Karpas-422 (cell line): ENCODE results near the gene ATP2A2. TPM values are rescaled to one million over a fixed set of nuclear protein-coding genes. Genes with fewer than 3 reads are reported as not detected.
A peak's percentile ranks its signal among the peaks of the same experiment; 100 is the strongest.

Experiments used
- DNase-seq: peaks from one replicate; pipeline ENCODE4 v3.0.0-alpha.2; 2015
- H2AFZ ChIP-seq: fragments of 200-600 bp; sonication (generic); 2 replicates; pipeline ENCODE4 v1.6.1; 2014; ENCODE audit warnings: antibody characterized with exemption, low read length, mixed read lengths
- H3K27ac ChIP-seq: fragments of 200-600 bp; sonication (generic); 2 replicates; pipeline ENCODE4 v1.5.1; 2014; ENCODE audit warnings: mild to moderate bottlenecking, low read length, moderate library complexity
- H3K27me3 ChIP-seq: fragments of 200-600 bp; sonication (generic); 2 replicates; pipeline ENCODE4 v1.6.1; 2014; ENCODE audit warnings: low read length, mixed read lengths
- H3K36me3 ChIP-seq: fragments of 200-600 bp; sonication (generic); 2 replicates; pipeline ENCODE4 v1.6.1; 2014; ENCODE audit warnings: low read length, mixed read lengths; ENCODE audit not compliant: insufficient read depth
- H3K4me1 ChIP-seq: fragments of 200-600 bp; sonication (generic); 2 replicates; pipeline ENCODE4 v1.6.1; 2014; ENCODE audit warnings: mild to moderate bottlenecking, low read length, mixed read lengths
- H3K4me2 ChIP-seq: fragments of 200-600 bp; sonication (generic); 2 replicates; pipeline ENCODE4 v1.6.1; 2014; ENCODE audit warnings: low read length, low read depth, mild to moderate bottlenecking; ENCODE audit not compliant: poor library complexity, severe bottlenecking
- H3K4me3 ChIP-seq: fragments of 200-600 bp; sonication (generic); 2 replicates; pipeline ENCODE4 v1.5.1; 2014; ENCODE audit warnings: mild to moderate bottlenecking, antibody characterized with exemption, low read length, mixed read lengths
- H3K79me2 ChIP-seq: fragments of 200-600 bp; sonication (generic); 2 replicates; pipeline ENCODE4 v1.6.1; 2014; ENCODE audit warnings: mild to moderate bottlenecking, low read length, mixed read lengths
- H3K9ac ChIP-seq: fragments of 200-600 bp; sonication (generic); 2 replicates; pipeline ENCODE4 v1.6.0; 2014; ENCODE audit warnings: low read length
- H3K9me2 ChIP-seq: fragments of 200-600 bp; sonication (generic), shearing (Covaris generic); replicated peaks from 2 replicates; pipeline ENCODE4 v1.6.0; 2014; ENCODE audit warnings: mild to moderate bottlenecking, low read length, moderate library complexity; ENCODE audit not compliant: insufficient read depth
- H3K9me3 ChIP-seq: fragments of 300-700, 200-600 bp; sonication (generic); 2 replicates; pipeline ENCODE4 v1.6.1; 2014; ENCODE audit warnings: low read length, mixed read lengths
- H4K20me1 ChIP-seq: fragments of 200-600 bp; sonication (generic); 2 replicates; pipeline ENCODE4 v1.6.1; 2014; ENCODE audit warnings: mild to moderate bottlenecking, antibody characterized with exemption, low read length, low read depth; ENCODE audit not compliant: insufficient read depth
- total RNA-seq: library from RNA; depleted of rRNA; stranded (reverse); fragments of >200 nt; shearing (Covaris generic); gene quantifications from 2 replicates; pipeline ENCODE4 v1.2.3, GENCODE V29; 2014; ENCODE audit warnings: low replicate concordance; rRNA removed

The ATP2A2 gene
- total RNA-seq, result 70.0 and 88.5 TPM in 2 replicates

DNA sequence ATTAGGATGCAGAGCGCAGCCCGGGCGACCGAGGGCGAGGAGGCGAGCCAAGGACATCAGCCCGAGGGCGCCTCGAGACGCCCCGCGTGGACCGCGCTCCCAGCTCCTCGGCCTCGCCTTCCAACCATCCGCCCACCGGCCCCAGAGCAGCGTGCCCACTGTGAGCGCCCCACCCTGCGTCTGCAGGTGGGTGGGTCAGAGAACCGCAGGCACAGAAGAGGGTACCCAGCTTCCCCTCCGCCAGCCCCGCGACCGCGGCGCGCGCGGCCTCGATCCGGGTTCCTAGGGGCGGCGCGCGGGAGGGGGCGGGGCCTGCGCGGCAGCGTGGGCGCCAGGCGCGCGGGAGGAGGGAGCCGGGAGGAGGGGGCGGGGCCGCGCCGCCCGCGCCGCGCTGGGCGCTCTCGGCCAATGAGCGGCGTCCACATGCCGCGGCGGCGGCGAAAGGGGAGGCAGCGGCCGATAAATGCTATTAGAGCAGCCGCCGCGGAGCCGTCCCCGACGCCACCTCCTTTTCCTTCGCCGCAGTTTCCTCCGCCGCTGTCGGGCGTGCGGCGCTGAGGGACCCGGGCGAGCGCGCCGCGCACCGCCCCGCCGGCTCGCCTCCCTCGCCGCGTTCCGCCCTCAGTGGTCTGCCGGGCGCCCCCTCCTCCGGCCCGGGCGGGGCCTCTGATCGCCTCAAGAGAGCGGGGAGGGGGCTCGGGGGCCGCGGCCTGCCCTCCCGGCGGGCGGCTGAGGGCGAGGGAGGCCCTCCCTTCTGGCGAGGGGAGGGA lies at the start of gene ATP2A2:
TSS of gene ATP2A2 (plus strand) at position 469 of the 770 bp plus-strand sequence. CDS start 543 bp downstream, outside the sequence.
- Histone ChIP-seq H3K36me3 (peaks cover 32% of the 10 kb centered on the region), H3K4me3 (peak within 1 kb of the TSS; percentile 87), H3K27me3 (no peaks in the 10 kb centered on the region), H2AFZ (peak within 1 kb of the TSS; percentile 96), H3K79me2 (peaks cover 45% of the 10 kb centered on the region), H3K9me2 (no peaks in the 10 kb centered on the region), H3K9ac (peak within 1 kb of the TSS; percentile 97), H3K4me2 (peak within 1 kb of the TSS; percentile 96), H3K4me1 (peaks cover 48% of the 10 kb centered on the region), H3K27ac (peak within 1 kb of the TSS; percentile 75), H3K9me3 (no peaks in the 10 kb centered on the region), H4K20me1 (peaks cover 41% of the 10 kb centered on the region)
- peak; percentile 97 for DNase-seq

DNA sequence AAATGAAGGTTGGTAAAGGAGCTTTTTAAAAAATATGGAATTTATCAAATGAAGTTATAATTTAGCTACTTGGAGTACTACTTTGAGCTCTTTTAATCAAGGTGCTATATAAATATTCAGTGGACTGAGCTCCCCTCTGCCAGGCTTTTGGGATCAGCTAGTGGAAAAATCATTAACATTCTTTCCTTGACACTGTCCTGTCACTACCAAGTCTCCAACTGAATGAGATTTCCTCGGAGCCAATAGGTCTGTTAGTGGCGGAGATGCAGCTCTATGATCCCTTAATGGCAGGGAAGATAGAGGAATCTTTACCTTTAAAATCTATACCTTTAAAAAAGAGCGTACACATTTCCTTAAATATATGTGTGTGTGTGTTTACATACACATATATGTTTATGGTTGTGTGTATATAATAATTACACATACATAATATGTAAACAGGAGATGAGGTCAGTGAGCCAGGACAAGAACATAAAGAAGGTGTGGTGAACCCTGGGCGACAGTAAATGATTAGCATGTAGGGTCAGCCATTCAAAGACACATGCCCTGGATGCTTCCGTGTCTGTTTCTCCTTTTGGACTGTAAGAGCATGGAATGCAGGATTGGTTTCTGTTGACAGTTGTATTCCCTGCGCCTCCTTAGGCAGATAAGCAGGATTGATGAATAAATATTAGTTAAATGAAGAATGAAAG lies 47.7 kb upstream of the ATP2A2 start:
- Histone ChIP-seq H3K4me2 (no peak overlapping the region), H3K27me3 (no peaks in the 10 kb centered on the region)

GRCh38 chr12:110234331-110234751 lies 46.7 kb upstream of the ATP2A2 start:
- Histone ChIP-seq H3K79me2 (no peaks in the 10 kb centered on the region), H4K20me1 (no peaks in the 10 kb centered on the region), H3K9me2 (no peaks in the 10 kb centered on the region), H3K36me3 (no peaks in the 10 kb centered on the region), H3K9ac (no peak overlapping the region), H3K4me2 (no peak overlapping the region), H3K4me1 (peaks cover 16% of the 10 kb centered on the region), H3K4me3 (no peak overlapping the region), H2AFZ (no peak overlapping the region; the same call in 1 of the 2 replicates), H3K27ac (no peak overlapping the region), H3K9me3 (no peaks in the 10 kb centered on the region), H3K27me3 (no peaks in the 10 kb centered on the region)
- no peak for DNase-seq

More for the DNA sequence above, 47.7 kb upstream of the ATP2A2 start:
- no peaks in the 10 kb centered on the region for H3K9me2 ChIP-seq
- no peak overlapping the region for H3K4me3 ChIP-seq
- no peaks in the 10 kb centered on the region for H3K9me3 ChIP-seq
- no peak overlapping the region for H2AFZ ChIP-seq
- DNase-seq, result no peak
- H3K36me3 ChIP-seq, result no peaks in the 10 kb centered on the region
- H4K20me1 ChIP-seq, result no peaks in the 10 kb centered on the region
- H3K4me1 ChIP-seq, result peaks cover 16% of the 10 kb centered on the region
- H3K27ac ChIP-seq, result no peak overlapping the region
- H3K9ac ChIP-seq, result no peak overlapping the region
- H3K79me2 ChIP-seq, result no peaks in the 10 kb centered on the region

DNA sequence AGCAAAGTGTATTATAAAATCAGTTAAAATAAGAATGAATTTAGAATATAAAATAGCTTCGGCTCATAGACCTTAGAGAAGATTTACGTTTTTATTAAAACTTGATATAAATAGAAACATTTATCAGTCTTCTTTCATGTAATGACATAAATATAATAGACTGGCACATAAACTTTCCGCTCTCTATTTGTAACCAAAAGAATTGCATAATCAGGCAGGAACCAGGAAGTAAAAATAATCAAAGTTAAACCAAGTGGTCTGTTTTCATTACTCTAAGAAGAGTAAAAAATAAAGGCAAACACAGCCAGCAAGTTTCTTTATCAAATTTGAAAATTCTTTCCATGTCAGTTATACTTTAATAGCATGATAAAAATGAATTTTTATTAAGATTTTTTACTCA lies 46.3 kb upstream of the ATP2A2 start:
- Histone ChIP-seq H4K20me1 (no peaks in the 10 kb centered on the region), H3K4me2 (no peak overlapping the region), H3K27me3 (no peaks in the 10 kb centered on the region), H3K4me1 (peaks cover 11% of the 10 kb centered on the region), H3K27ac (no peak overlapping the region), H3K9me2 (no peaks in the 10 kb centered on the region), H3K9ac (no peak overlapping the region), H3K36me3 (no peaks in the 10 kb centered on the region), H3K4me3 (no peak overlapping the region), H3K79me2 (no peaks in the 10 kb centered on the region), H3K9me3 (no peaks in the 10 kb centered on the region), H2AFZ (no peak overlapping the region)
- no peak for DNase-seq

DNA sequence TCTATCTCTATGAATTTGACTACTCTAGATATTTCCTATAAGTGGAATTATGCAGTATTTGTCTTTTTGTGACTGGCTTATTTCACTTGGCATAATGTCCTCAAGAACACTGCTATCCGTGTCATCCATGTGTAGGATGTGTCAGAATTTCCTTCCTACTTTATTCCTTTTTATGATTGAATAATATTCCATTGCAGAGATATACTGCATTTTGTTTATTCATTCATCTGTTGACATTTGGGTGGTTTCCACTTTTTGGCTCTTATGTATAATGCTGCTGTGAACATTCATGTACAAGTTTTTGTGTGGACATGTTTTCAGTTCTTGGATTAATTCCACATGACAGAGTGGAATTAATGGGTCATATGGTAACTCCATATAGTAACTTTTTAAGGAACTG lies 45.7 kb upstream of the ATP2A2 start:
- Histone ChIP-seq H3K4me1 (peaks cover 11% of the 10 kb centered on the region), H3K4me3 (no peak overlapping the region), H2AFZ (no peak overlapping the region), H4K20me1 (no peaks in the 10 kb centered on the region), H3K27me3 (no peaks in the 10 kb centered on the region), H3K36me3 (no peaks in the 10 kb centered on the region), H3K27ac (no peak overlapping the region), H3K4me2 (no peak overlapping the region), H3K9me3 (no peaks in the 10 kb centered on the region), H3K79me2 (no peaks in the 10 kb centered on the region), H3K9me2 (no peaks in the 10 kb centered on the region), H3K9ac (no peak overlapping the region)
- no peak for DNase-seq

DNA sequence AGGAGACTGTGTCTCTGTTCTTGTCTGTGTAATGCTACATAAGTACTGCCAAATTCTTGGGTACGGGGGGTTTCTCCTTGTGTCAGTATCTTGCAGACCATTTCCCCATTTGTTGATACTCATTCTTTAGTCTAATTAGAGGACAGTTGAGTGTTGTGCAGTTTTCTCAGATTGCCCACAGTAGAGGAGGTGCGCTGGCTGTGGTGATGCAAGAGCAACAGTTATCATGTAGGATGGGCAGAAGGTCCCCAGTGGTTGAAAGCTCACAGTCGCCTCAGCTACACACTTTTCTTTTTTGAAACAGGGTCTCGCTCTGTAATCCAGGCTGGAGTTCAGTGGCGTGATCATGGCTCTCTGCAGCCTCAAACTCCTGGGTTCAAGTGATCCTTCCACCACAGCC lies 37.8 kb upstream of the ATP2A2 start:
- H3K27ac ChIP-seq, result no peak overlapping the region
- no peak for DNase-seq
- H2AFZ ChIP-seq, result no peak overlapping the region
- no peak overlapping the region for H3K4me3 ChIP-seq
- no peaks in the 10 kb centered on the region for H3K27me3 ChIP-seq
- H3K9ac ChIP-seq, result no peak overlapping the region
- no peaks in the 10 kb centered on the region for H3K79me2 ChIP-seq
- H3K9me3 ChIP-seq, result no peaks in the 10 kb centered on the region
- no peaks in the 10 kb centered on the region for H3K9me2 ChIP-seq
- no peaks in the 10 kb centered on the region for H3K36me3 ChIP-seq
- H3K4me1 ChIP-seq, result peaks cover 5% of the 10 kb centered on the region
- no peak overlapping the region for H3K4me2 ChIP-seq
- H4K20me1 ChIP-seq, result no peaks in the 10 kb centered on the region

GRCh38 chr12:110244372-110244771 lies 36.7 kb upstream of the ATP2A2 start:
- no peaks in the 10 kb centered on the region for H4K20me1 ChIP-seq
- peaks cover 5% of the 10 kb centered on the region for H3K4me1 ChIP-seq
- H3K27me3 ChIP-seq, result no peaks in the 10 kb centered on the region
- no peaks in the 10 kb centered on the region for H3K36me3 ChIP-seq
- no peak overlapping the region for H3K4me3 ChIP-seq
- no peak overlapping the region for H3K4me2 ChIP-seq
- no peak overlapping the region for H3K27ac ChIP-seq
- DNase-seq, result no peak
- no peak overlapping the region for H2AFZ ChIP-seq
- H3K9me2 ChIP-seq, result no peaks in the 10 kb centered on the region
- H3K9me3 ChIP-seq, result no peaks in the 10 kb centered on the region
- no peaks in the 10 kb centered on the region for H3K79me2 ChIP-seq
- H3K9ac ChIP-seq, result no peak overlapping the region

- H3K27me3 ChIP-seq, result no peaks in the 10 kb centered on the region
- H2AFZ ChIP-seq, result no peak overlapping the region
- H3K9ac ChIP-seq, result no peak overlapping the region
- no peaks in the 10 kb centered on the region for H3K79me2 ChIP-seq
- H3K4me1 ChIP-seq, result peaks cover 5% of the 10 kb centered on the region
- H3K36me3 ChIP-seq, result no peaks in the 10 kb centered on the region
- DNase-seq, result no peak
- H3K27ac ChIP-seq, result no peak overlapping the region
- H4K20me1 ChIP-seq, result no peaks in the 10 kb centered on the region
- H3K4me3 ChIP-seq, result no peak overlapping the region
- H3K4me2 ChIP-seq, result no peak overlapping the region
- no peaks in the 10 kb centered on the region for H3K9me3 ChIP-seq
- H3K9me2 ChIP-seq, result no peaks in the 10 kb centered on the region
These were observed 36.2 kb upstream of the ATP2A2 start for GRCh38 chr12:110244829-110245228.
